HG03354 (cell line): ENCODE data around the gene MRPS24.
A peak's percentile ranks its signal among the peaks of the same experiment; 100 is the strongest.
"Not testable (repeated sequence)": the region's sequence is repeated elsewhere in the genome, so short reads cannot be mapped to it uniquely, and the experiment has no call there.

Experiments used
- ATAC-seq: cut with Tn5 transposase; IDR thresholded peaks from one replicate; pipeline ENCODE4 v1.9.1; 2021; ENCODE audit warnings: mild to moderate bottlenecking; ENCODE audit not compliant: unreplicated experiment, poor library complexity, severe bottlenecking

The MRPS24 gene

DNA sequence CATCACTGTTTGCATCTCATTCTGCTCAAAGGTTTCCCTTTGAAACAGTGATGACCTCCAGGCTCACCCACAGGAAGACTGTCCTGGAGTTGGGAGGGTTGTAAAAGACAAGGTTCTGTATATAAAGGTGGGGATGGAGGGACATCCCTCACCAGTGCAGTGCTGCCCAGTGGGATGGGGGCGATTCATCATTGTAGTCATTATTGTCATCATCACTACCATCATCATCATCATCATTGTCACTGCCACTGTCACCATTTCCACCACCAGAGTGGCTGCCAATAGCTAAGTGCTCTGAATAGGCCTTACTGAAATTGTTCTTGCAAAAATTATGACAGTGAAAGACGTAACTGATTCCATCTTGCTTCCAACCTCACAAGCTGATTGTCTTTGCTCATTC is 24.7 kb downstream of the MRPS24 start:
- no peak for ATAC-seq

- ATAC-seq = no peak
Observed at GRCh38 chr7:43844257-43844656, 25.1 kb downstream of the MRPS24 start.

- no peak for ATAC-seq
Observed at GRCh38 chr7:43843296-43843695, 26.0 kb downstream of the MRPS24 start.

GRCh38 chr7:43838201-43838658 is 31.1 kb downstream of the MRPS24 start:
- no peak for ATAC-seq

DNA sequence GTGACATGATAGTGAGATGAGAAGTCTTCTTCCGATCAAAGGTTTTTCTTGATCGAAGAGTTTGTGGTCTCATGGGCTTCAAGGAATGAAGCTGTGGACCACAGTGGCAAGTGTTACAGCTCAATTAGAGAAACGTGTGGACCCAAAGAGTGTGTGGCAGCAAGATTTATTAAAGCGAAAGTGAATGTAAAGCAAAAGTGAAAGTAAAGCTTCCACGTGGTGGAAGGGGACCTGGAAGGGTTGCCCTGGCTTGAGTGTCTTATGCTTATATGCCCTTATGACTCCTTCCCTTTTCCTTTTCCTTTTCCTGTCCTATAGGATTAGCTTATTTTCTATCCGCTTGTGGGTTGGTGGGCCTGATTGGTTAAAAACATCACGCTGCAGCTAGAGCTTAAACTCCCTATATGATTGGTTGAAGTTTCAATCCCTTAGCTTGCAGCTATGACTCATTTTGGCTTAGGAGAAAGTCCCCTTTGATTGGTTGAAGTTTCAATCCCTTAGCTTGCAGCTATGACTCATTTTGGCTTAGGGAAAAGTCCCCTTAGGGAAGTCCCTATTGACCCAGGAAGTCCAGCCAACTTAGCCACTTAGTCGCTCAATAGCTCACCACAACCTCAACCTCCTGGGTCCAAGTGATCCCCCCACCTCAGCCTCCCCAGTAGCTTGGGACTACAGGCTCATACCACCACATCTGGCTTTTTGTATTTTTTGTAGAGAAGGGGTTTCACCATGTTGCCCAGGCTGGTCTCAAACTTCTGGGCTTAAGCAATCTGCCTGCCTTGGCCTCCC is 34.7 kb downstream of the MRPS24 start:
- peak; percentile 52 for ATAC-seq

DNA sequence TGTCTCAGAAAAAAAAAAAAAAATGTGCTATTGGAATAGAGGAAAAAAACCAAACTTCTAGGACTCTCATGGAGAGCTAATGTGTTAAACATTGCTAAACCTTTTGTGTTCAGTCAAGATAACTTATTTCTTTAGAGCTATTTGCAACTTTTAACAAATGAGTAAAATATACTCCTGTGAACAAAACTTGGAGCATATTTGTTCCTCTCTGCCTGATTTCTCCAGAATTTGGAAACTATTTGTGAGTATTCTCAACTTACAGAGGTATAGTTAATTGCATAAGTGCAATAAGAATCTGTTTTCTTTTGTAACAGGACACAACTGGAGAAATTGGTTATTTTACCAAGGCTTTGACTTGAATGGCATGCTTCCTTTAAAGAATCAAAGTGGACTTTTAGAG is 38.4 kb downstream of the MRPS24 start:
- ATAC-seq = not testable (repeated sequence)

GRCh38 chr7:43825391-43825808 is 43.9 kb downstream of the MRPS24 start:
- ATAC-seq = no peak

DNA sequence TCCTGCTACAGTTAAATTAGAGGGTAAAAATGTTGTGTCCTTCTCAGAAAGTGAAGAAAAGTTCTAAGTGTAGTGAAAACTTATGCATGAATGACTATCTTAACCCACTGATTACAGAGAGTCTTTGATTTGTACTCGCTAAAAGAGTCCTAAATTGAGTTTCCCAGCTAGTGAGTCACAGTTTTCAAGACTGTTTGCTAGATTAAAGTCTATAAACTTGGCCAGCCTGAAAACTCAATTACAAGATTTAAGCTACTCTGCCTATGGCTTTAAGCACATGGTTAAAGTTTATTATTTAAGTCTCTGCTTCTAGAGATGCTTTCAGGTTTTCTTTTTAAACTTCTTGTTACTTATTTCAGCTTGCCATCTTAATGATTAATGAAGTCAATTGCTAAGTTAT is 44.4 kb downstream of the MRPS24 start:
- no peak for ATAC-seq

- ATAC-seq = not testable (repeated sequence)
Observed at GRCh38 chr7:43824513-43824912, 44.8 kb downstream of the MRPS24 start.

GRCh38 chr7:43823941-43824340 is 45.4 kb downstream of the MRPS24 start:
- no peak for ATAC-seq

- ATAC-seq = not testable (repeated sequence)
Observed at GRCh38 chr7:43823425-43823824, 45.9 kb downstream of the MRPS24 start.
